ENCODE results near the gene GLIPR1.
"Not testable (repeated sequence)": the region's sequence is repeated elsewhere in the genome, so short reads cannot be mapped to it uniquely, and the experiment has no call there.

Gene GLIPR1

DNA sequence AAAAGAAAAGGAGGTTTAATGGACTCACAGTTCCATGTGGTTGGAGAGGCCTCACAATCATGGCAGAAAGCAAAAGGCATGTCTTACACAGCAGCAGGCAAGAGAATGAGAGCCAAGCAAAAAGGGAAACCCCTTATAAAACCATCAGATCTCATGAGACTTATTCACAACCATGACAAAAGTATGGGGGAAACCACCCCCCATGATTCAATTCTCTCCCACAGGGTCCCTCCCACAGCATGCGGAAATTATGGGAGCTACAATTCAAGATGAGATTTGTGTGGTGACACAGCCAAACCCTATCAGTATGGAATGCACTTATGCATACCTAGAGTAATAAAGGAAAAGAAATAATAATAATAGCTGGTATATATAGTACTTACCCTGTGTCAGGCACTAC, 4.5 kb upstream of the GLIPR1 start:
- DNase-seq: no peak

DNA sequence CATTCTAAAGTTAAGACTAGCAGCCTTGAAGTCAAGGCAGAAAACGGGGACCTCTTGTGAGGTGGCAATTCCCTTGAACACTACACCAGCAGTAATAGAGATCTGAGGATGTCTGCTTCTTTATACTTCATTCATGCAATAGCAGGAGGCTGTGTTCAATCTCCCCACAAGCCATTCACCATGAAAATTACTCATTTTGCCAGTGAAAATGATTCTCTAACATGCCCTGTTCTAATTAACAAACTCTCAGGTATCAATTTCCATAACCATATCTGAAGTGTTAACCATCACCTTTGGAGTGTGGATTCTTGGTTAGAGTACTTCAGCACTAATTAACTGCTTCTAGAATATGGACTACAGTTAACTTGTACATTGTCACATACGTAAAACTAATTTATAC, 3.4 kb upstream of the GLIPR1 start:
- DNase-seq: no peak

DNA sequence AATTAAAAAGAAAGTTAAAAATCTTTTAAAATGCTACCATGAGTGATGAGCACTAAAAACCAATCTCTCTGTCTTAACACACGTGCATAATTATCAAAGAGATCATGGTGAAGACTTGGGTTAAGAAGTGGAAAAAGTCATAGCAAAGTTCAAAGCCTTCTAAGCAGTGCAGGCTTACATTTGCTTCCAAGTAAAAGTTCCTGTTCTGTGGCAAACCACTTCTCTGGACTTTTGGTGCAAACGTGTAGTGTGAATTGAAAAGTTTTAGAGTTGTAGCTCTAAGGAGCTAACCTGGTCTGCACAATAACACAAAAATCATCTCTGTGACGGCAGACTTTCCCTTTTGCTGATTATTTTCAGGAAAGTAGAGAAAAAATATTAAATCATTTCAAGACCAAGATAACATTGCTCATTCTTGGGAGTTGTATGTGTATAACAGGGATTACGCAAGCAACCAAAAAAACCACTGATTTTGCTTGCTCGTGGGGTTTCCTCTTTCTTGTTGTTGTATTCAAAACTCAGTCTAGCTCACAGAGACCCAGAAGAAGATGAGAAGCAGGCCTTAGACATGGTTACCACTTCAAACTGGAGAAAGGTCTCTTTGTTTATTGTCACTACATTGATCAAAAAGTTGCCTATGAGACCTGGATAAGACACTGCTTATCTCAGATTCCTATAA, 2.3 kb upstream of the GLIPR1 start:
- peak; percentile 75 for DNase-seq

DNA sequence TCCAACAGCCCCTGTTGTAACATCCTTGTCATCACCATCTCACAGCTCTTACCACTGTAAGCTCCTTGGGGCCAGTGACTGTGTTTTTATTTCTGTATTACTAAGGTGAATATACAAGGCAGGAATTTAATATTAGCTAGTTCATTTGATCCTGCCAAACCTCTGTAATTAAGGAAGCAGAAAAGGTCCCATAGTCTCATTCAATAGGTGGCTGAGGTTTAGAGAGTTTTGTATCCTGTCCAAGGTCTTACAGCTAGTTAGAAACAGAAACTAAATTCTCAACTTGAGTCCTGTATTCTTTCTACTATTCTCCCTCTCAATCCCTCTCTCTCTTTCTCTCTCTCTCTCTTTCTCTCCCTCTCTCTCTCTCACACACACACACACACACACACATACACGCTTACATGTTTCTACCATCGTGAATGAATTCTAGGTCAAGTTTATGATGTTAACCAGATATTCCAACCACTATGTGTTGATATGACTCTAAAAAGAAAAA, 543 bp upstream of the GLIPR1 start:
- DNase-seq: no peak

DNA sequence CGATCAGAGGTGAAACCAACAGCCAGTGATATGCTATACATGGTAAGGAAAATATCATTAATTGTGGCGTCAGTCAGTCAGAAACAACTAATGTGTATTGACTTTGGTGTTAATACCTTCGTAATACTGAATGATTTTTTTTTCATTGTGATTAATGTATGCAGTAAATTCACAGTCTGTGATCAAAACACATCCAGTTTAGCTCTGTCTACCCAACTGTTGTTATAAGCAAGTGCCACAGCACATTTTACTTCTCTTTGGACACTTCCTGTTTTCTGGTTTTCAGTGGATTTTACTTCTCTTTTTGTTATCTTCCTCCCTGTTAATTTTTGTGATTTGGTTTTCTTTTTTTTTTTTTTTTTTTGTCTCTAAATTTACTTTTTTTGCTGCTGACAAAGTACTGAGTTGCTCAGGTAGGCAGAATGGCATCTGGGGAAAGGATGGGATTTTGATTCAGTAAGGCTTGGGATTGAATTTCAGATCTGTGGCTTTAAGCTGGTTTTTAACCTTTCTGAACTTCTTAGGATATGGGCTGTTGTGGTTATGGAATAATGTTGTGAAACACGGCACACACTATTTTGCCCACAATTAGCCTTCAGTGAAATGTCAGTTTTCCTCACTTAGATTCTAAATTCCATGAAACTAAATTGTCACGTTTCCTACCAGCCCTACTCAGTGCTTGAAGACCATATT, 604 bp downstream of the GLIPR1 start:
- DNase-seq: peak; percentile 61

DNA sequence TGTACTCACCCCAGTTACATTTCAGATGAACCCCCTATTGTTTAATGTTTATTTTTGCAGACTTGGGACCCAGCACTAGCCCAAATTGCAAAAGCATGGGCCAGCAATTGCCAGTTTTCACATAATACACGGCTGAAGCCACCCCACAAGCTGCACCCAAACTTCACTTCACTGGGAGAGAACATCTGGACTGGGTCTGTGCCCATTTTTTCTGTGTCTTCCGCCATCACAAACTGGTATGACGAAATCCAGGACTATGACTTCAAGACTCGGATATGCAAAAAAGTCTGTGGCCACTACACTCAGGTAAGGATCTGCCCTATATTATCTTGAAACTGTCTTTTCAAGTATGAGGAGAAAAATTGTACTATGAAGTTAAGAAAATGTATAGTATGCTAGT, 1.2 kb downstream of the GLIPR1 start:
- DNase-seq: no peak

DNA sequence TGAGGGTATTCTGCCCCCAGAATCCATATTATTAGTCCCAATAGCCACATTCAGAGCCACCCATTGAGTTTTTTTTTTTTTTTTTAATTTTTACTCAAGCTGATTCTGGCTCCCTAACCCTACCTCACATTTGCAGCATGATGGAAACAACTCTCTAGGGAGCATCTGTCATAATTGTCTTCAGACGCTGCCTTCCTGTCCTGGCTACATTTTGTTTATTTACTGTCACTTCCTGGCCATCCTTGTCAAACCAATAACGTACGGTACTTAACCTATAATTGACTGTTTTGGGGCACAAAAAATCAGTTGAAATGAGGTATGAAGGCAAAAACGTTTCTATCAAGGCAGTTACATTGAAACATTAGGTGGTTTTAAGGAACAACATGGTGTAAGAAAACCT, 2.1 kb downstream of the GLIPR1 start:
- DNase-seq: no peak

DNA sequence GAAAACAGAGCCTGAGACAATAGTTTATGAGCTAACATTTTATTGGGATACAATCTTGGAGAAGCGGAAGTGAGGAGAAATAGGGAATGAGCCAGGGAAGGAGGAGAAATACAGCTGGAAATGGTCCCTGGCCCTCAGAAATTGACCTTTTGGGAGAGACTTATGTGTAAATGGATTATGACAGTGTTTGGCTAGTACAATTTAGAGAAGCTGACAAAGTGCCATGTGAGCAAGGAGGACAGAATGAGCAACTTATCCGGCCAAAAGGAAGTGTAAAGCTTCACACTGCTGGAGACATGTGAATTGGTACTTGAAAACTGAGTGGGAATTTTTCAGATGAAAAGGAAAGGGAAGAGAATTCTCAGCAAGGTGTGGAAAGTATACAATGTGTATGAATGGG, 2.9 kb downstream of the GLIPR1 start:
- DNase-seq: no peak

- not testable (repeated sequence) for DNase-seq
These were observed 3.9 kb downstream of the GLIPR1 start for GRCh38 chr12:75484450-75484849.

DNA sequence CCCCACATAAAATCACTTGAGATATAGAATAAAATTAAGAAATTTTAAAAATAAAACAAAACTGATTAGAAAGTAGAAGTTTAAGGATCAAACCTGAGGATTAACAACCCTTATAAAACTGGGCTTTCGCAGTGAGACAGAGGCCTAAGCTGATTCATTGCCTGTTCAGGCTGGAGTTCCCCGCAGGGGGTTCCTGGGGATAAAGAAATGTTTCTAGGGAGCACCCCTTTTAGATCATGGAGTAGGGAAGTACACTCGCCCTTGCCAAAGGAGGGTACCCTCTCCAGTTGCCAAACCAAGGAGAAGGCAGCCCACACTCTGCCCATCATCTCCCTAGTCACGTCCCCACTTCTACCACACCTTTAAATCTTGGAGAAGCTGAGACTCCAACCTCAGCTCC, 6.8 kb downstream of the GLIPR1 start:
- no peak for DNase-seq

DNA sequence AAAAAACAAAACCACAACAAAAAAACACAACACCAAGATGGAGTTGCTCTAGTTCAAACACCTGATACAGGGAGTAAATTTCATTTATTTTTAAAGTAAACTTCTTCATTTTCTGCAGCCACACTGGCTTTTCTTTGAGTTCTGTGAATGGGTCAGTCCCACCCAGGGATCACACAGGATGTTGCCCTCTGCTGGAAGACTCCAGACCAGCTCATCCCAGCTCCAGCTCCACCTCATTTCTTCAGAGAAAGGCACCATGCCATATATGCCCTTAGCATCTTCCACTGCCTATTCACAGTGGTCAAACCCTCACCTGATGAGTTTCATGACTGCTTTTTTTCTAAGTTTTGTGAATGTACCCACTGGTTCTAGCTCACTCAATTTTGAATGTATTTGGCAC, 8.0 kb downstream of the GLIPR1 start:
- peak; percentile 65 for DNase-seq

DNA sequence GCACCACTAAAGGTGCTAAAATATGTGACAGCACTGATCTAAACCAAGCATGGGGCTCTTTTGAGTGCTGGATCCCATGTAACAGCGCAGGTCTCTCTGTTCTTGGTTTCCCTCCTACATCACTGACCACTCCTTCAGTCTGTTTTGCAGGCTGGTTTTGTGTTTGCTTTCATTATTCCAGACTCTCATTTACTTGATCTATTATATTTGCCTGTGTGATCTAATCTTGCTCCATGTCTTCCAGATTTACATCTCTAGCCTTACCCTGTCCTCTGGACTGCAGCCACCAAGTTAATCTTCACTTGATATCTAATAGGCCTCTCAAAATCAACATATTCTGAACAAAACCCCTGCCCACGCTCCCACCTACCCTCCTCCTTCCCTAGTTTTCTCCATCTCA, 8.6 kb downstream of the GLIPR1 start:
- DNase-seq: no peak

DNA sequence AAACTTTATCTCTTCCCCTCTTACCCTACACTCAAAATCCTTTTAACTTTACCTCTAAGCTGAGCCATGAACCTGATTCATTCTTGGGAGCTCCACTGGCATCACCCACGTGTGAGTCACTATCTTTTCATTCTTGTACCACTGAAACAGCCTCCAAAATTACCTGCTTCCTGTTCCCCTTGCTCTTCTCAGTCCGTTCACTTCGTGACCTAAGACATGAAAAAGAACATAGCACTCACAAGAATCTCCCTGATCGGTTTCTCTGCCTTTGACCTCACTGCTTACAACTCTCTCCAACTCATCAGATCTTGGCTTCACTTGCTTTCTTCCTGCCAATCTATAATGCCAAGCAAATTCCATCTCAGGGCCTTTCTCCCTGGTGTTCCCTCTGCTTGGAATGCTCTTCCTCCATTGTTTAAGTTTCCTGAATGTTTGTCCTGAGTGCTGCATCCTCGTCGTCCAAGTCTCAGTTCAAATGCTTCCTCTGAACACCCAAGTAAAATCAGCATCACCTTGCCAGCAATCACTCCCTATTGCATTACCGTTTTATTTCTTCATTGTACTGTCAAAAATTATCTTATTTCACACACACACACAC, 9.2 kb downstream of the GLIPR1 start:
- DNase-seq: no peak

DNA sequence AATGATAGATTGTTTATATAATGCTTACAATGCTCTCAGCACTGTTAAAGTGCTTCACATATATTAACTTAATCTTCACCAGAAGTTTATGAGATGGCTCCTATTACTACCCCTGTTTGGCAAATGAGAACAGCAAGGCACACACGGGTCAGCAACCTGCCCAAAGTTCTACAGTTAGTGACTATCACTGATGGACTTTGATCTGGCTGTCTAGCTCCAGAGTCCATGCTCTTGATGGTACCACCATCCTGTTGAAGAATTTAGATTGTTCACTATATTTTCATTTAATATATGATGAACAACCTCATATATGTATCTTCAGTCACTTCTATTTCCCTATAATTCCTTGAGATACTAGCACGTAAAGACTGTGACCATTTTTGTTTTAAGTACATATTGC, 10.6 kb downstream of the GLIPR1 start:
- DNase-seq: no peak

DNA sequence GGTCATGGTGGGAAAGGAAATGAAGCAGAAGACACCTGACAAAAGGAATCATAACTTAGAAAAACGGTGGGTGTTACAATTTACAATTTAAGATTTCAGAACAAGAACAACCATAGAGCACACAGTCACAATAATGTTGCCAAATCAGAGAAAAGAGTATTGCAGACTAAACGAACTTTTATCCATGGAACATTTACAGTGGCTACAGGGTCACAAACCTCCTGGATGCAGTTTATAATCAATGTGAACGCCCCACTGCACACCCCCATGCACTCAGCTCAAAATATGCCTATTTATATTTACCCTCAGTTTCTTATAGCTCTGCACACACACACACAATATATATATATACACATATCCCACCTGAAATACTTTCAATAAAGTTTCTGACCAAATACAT, 22.9 kb downstream of the GLIPR1 start:
- no peak for DNase-seq

- DNase-seq: no peak
These were observed 23.3 kb downstream of the GLIPR1 start for GRCh38 chr12:75503866-75504265.

DNA sequence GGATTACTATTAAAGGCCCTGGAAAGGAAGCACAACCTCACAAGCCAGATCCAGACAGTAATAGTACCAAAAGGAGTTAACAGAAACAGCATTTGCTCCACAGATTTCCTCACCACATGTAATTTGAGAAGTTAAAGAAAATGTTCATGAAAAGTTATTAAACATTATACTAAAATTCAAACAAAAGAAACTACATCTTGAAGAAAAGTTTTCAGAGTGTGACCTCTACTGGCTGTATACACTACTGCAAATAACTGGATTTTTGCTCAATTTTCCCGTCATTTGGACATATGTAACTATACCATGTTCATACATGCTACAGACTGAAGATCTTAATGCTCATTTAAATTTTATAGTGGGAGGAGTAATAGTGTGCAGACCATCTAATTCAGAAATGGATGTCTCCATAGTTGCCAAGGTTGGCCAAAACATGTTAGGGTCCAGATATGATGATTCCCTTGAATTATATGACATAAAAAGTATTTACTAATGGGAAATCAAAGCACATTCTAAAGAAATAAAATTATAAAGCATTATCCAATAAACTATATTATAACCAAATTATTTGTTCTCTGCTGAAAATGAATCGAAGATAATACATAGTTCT, 25.3 kb downstream of the GLIPR1 start:
- peak; percentile 69 for DNase-seq

DNA sequence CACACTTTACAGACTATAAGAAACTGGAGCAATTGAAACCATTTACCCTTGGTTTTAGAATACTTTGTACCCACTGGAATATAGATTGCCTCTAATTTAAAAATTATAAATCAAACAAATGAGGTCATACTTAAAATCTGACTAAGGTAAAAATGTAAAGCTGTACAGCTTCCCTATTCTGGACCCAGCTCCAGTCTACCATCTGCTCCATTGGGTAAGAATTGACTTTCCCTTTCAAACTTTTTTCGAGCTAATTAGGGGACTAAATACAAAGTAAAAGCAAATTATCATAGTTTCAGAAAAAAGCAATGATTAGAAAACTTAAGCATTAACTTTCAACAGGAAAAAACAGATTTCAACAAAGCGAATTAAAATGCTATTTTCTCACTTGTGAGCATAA, 26.5 kb downstream of the GLIPR1 start:
- DNase-seq: no peak

GRCh38 chr12:75508159-75508558, 27.6 kb downstream of the GLIPR1 start:
- no peak for DNase-seq

- no peak for DNase-seq
These were observed 29.1 kb downstream of the GLIPR1 start for GRCh38 chr12:75509621-75510020.

GRCh38 chr12:75511116-75512048, 30.8 kb downstream of the GLIPR1 start, which contains the start of gene KRR1:
Gene KRR1, minus strand, starts transcription at chr12:75511609. Its CDS starts 12 bp downstream, at chr12:75511597.
- DNase-seq: peak; percentile 99

- DNase-seq: not testable (repeated sequence)
These were observed 40.7 kb downstream of the GLIPR1 start for GRCh38 chr12:75521224-75521623.

GRCh38 chr12:75522124-75522523, 41.6 kb downstream of the GLIPR1 start:
- not testable (repeated sequence) for DNase-seq

All from hematopoietic multipotent progenitor cell treated with erythropoietin and hydrocortisone succinate and interleukin-3 and kit ligand, for 6 days (in vitro differentiated cells).